HepG2 (cell line): Measurements from ENCODE around the gene TBCE. TPM values are rescaled to one million over a fixed set of nuclear protein-coding genes. Genes with fewer than 3 reads are reported as not detected.

Experiments used
- ARNTL ChIP-seq: sonication (generic); formaldehyde crosslinking; IDR thresholded peaks from 2 replicates; pipeline ENCODE4 v1.4.0; 2020; ENCODE audit warnings: mild to moderate bottlenecking, missing genetic modification reagents
- CCAR2 ChIP-seq: fragments of 200-400 bp; formaldehyde crosslinking; optimal IDR thresholded peaks from 2 replicates; pipeline ENCODE3; 2018; ENCODE audit warnings: low read depth, mild to moderate bottlenecking, low read length, moderate library complexity
- FOSL2 ChIP-seq: sonication (generic); formaldehyde crosslinking; IDR thresholded peaks from 2 replicates; pipeline ENCODE4 v1.4.0; 2020; ENCODE audit warnings: missing genetic modification reagents
- MIXL1 ChIP-seq: IDR thresholded peaks from 2 replicates; pipeline ENCODE4 v1.6.1; 2016
- PHF20 ChIP-seq: sonication (generic); formaldehyde crosslinking; IDR thresholded peaks from 2 replicates; pipeline ENCODE4 v1.5.0; 2020; ENCODE audit warnings: mild to moderate bottlenecking, missing genetic modification reagents
- PHF8 ChIP-seq: sonication (generic); formaldehyde crosslinking; IDR thresholded peaks from 2 replicates; pipeline ENCODE4 v1.5.0; 2020; ENCODE audit warnings: missing genetic modification reagents
- PPARG ChIP-seq: conservative IDR thresholded peaks from 2 replicates; pipeline ENCODE4 v1.6.1; 2016; ENCODE audit warnings: missing biosample characterization, missing genetic modification reagents
- RFX1 ChIP-seq: fragments of 450-650 bp; IDR thresholded peaks from 2 replicates; pipeline ENCODE4 v1.6.1; 2017
- SIN3A ChIP-seq: IDR thresholded peaks from 2 replicates; pipeline ENCODE4 v1.6.1; 2011; ENCODE audit warnings: low read depth, mild to moderate bottlenecking, control low read depth, low read length, borderline replicate concordance
- SPEN ChIP-seq: sonication (generic); formaldehyde crosslinking; IDR thresholded peaks from 2 replicates; pipeline ENCODE4 v1.5.1; 2020; ENCODE audit warnings: low read depth, mild to moderate bottlenecking, missing genetic modification reagents
- THAP11 ChIP-seq: IDR thresholded peaks from 2 replicates; pipeline ENCODE4 v1.6.1; 2016; ENCODE audit warnings: missing biosample characterization, missing genetic modification reagents
- ZMYM4 ChIP-seq: sonication (generic); formaldehyde crosslinking; IDR thresholded peaks from 2 replicates; pipeline ENCODE4 v1.8.1; 2023; ENCODE audit warnings: mild to moderate bottlenecking, missing genetic modification reagents
- ZNF225 ChIP-seq: sonication (generic); formaldehyde crosslinking; IDR thresholded peaks from 2 replicates; pipeline ENCODE4 v1.4.0; 2020; ENCODE audit warnings: mild to moderate bottlenecking, missing genetic modification reagents
- ZNF772 ChIP-seq: sonication (generic); formaldehyde crosslinking; IDR thresholded peaks from 2 replicates; pipeline ENCODE4 v1.5.0; 2020; ENCODE audit warnings: mild to moderate bottlenecking, missing genetic modification reagents
- ZNF839 ChIP-seq: sonication (generic); formaldehyde crosslinking; IDR thresholded peaks from 2 replicates; pipeline ENCODE4 v1.4.0; 2020; ENCODE audit warnings: missing genetic modification reagents, mild to moderate bottlenecking, borderline replicate concordance
- polyA plus RNA-seq, 8 experiments: library from polyadenylated mRNA; depleted of rRNA in 3 of 8; stranded (reverse) in 7 of 8; unstranded in 1 of 8; fragments of >200 nt; fragmentation: Illumina TruSeq in 4 of 8; extraction: Trizol in 4 of 8; gene quantifications; 2 replicates each; pipeline versions ENCODE4 v1.2.1 to v1.2.3, GENCODE V29; 2011 to 2016; ENCODE audit warnings: low read depth in 4 of 8, missing spikeins in 1 of 8, mixed read lengths in 1 of 8; ENCODE audit not compliant: insufficient read depth in 1 of 8
- total RNA-seq, 5 experiments: library from RNA; depleted of rRNA; stranded (reverse); fragments of >200 nt; fragmentation: Illumina TruSeq; extraction: Trizol; gene quantifications; 2 replicates each; pipeline ENCODE4 v1.2.3, GENCODE V29; 2016; ENCODE audit warnings: low read depth in 1 of 5
- TF ChIP-seq, protein P1 (sequence below): sonication (generic); formaldehyde crosslinking; IDR thresholded peaks from 2 replicates; pipeline ENCODE4 v1.8.0; 2022; ENCODE audit warnings: mild to moderate bottlenecking, missing genetic modification reagents, borderline replicate concordance
- TF ChIP-seq, protein P2 (sequence below), 2 experiments: IDR thresholded peaks; 2 replicates each; pipeline ENCODE4 v1.6.1; 2011 to 2012; ENCODE audit warnings: low read length in 2 of 2, borderline replicate concordance in 1 of 2, low read depth in 1 of 2, mild to moderate bottlenecking in 1 of 2, moderate library complexity in 1 of 2
- TF ChIP-seq, protein P3 (sequence below): sonication (generic); formaldehyde crosslinking; IDR thresholded peaks from 2 replicates; pipeline ENCODE4 v1.4.0; 2020; ENCODE audit warnings: missing genetic modification reagents
- TF ChIP-seq, protein P4 (sequence below): IDR thresholded peaks from 2 replicates; pipeline ENCODE4 v1.6.1; 2018; ENCODE audit warnings: missing genetic modification reagents, mild to moderate bottlenecking, missing compliant biosample characterization
- TF ChIP-seq, protein P5 (sequence below): sonication (generic); formaldehyde crosslinking; IDR thresholded peaks from 2 replicates; pipeline ENCODE4 v1.5.0; 2020; ENCODE audit warnings: missing genetic modification reagents

TBCE gene
- total and polyA plus RNA-seq, 2 of the 13 experiments (the other 11 are each of a cell fraction or from before 2014, with no cell fraction given): 25.6 to 31.1 TPM

DNA sequence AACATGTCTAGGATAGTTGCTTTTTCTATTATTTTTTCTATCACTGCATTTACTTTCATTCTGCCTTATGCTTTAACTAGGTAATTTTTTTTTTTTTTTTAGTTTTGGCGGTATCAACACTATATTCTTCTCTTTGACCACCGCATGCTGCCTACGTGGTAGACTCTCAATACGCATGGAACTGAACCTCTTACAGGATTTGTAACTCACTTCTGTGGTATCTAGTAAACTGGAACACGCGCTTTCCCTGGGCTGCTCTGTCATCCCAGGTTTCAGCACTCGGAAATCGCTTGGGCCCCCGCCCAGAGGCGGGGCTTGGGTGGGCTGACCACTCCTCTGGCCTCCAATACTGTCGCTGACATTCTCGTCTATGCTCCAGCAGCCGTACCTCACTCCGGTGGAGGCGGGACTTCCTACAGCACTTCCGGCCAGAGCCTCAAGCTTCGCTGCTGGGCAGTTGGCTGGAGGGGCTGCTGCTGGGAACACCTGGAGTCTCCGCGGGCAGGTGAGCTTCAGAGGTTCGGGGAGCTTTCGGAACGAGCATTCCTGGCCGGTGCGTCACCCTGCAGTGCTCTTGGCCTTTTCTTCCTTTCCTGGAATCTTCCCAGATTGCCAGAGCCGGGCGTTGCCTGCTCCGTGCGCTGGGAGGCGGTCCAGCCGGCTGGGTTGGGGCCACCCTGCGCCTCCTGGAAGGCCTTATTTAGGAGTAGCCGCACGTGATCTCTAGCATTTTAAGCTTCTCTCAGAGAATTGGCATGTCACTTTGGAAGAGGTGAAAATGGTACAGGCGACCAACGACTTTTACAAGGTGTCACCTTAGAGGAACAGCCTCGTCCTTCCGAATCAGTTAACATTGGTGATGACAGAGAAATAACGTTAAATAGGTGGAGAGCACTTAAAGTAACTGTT is at the start of gene TBCE (continued):
- TF ChIP-seq THAP11 (CRISPR knock-in tag) (peak; percentile 81), MIXL1 (CRISPR knock-in tag) (0 out of 2 replicates have a peak, but pooled peaks have one; percentile 10), ZNF839 (CRISPR knock-in tag) (no peak), FOSL2 (CRISPR knock-in tag) (peak; percentile 77), RFX1 (no peak), ZMYM4 (CRISPR knock-in tag) (peak; percentile 84), SPEN (CRISPR knock-in tag) (peak; percentile 74; the same call in 1 of the 2 replicates), PPARG (CRISPR knock-in tag) (no peak), CCAR2 (no peak), ZNF225 (CRISPR knock-in tag) (0 out of 2 replicates have a peak, but pooled peaks have one; percentile 55), PHF8 (peak; percentile 86), PHF20 (peak; percentile 51), ZNF772 (CRISPR knock-in tag) (0 out of 2 replicates have a peak, but pooled peaks have one; percentile 53), ARNTL (0 out of 2 replicates have a peak, but pooled peaks have one; percentile 28), SIN3A (0 out of 2 replicates have a peak, but pooled peaks have one; percentile 63)
- TF ChIP-seq, protein P1, sequence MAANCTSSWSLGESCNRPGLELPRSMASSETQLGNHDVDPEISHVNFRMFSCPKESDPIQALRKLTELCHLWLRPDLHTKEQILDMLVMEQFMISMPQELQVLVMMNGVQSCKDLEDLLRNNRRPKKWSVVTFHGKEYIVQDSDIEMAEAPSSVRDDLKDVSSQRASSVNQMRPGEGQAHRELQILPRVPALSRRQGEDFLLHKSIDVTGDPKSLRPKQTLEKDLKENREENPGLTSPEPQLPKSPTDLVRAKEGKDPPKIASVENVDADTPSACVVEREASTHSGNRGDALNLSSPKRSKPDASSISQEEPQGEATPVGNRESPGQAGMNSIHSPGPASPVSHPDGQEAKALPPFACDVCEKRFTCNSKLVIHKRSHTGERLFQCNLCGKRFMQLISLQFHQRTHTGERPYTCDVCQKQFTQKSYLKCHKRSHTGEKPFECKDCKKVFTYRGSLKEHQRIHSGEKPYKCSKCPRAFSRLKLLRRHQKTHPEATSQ: no peak; the same call in 1 of the 2 replicates
- TF ChIP-seq, protein P2, sequence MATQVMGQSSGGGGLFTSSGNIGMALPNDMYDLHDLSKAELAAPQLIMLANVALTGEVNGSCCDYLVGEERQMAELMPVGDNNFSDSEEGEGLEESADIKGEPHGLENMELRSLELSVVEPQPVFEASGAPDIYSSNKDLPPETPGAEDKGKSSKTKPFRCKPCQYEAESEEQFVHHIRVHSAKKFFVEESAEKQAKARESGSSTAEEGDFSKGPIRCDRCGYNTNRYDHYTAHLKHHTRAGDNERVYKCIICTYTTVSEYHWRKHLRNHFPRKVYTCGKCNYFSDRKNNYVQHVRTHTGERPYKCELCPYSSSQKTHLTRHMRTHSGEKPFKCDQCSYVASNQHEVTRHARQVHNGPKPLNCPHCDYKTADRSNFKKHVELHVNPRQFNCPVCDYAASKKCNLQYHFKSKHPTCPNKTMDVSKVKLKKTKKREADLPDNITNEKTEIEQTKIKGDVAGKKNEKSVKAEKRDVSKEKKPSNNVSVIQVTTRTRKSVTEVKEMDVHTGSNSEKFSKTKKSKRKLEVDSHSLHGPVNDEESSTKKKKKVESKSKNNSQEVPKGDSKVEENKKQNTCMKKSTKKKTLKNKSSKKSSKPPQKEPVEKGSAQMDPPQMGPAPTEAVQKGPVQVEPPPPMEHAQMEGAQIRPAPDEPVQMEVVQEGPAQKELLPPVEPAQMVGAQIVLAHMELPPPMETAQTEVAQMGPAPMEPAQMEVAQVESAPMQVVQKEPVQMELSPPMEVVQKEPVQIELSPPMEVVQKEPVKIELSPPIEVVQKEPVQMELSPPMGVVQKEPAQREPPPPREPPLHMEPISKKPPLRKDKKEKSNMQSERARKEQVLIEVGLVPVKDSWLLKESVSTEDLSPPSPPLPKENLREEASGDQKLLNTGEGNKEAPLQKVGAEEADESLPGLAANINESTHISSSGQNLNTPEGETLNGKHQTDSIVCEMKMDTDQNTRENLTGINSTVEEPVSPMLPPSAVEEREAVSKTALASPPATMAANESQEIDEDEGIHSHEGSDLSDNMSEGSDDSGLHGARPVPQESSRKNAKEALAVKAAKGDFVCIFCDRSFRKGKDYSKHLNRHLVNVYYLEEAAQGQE (IDR thresholded peaks at IDR 0.05; ENCODE audit: borderline replicate concordance in 1 of 2, low read depth in 1 of 2, low read length in 2 of 2): 0 out of 4 replicates have a peak, but pooled peaks of 1 of the 2 experiments have one; percentile 5
- TF ChIP-seq, protein P3, sequence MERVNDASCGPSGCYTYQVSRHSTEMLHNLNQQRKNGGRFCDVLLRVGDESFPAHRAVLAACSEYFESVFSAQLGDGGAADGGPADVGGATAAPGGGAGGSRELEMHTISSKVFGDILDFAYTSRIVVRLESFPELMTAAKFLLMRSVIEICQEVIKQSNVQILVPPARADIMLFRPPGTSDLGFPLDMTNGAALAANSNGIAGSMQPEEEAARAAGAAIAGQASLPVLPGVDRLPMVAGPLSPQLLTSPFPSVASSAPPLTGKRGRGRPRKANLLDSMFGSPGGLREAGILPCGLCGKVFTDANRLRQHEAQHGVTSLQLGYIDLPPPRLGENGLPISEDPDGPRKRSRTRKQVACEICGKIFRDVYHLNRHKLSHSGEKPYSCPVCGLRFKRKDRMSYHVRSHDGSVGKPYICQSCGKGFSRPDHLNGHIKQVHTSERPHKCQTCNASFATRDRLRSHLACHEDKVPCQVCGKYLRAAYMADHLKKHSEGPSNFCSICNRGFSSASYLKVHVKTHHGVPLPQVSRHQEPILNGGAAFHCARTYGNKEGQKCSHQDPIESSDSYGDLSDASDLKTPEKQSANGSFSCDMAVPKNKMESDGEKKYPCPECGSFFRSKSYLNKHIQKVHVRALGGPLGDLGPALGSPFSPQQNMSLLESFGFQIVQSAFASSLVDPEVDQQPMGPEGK: peak; percentile 45; the same call in 1 of the 2 replicates
- TF ChIP-seq, protein P4, sequence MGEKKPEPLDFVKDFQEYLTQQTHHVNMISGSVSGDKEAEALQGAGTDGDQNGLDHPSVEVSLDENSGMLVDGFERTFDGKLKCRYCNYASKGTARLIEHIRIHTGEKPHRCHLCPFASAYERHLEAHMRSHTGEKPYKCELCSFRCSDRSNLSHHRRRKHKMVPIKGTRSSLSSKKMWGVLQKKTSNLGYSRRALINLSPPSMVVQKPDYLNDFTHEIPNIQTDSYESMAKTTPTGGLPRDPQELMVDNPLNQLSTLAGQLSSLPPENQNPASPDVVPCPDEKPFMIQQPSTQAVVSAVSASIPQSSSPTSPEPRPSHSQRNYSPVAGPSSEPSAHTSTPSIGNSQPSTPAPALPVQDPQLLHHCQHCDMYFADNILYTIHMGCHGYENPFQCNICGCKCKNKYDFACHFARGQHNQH (CRISPR knock-in tag): 0 out of 2 replicates have a peak, but pooled peaks have one; percentile 18
- TF ChIP-seq, protein P5, sequence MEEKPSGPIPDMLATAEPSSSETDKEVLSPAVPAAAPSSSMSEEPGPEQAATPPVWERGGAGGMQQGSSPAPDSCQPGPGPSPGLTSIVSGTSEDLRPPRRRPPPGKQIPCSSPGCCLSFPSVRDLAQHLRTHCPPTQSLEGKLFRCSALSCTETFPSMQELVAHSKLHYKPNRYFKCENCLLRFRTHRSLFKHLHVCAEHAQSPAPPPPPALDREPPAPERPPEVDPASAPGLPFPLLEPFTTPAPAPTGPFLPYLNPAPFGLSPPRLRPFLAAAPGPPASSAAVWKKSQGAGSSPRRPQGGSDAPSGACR (CRISPR knock-in tag): no peak
